CD4-positive, alpha-beta T cell treated with Interleukin-21 for 1 hour (primary cell): ENCODE results near the gene KRTAP10-5.
A peak's percentile ranks its signal among the peaks of the same experiment; 100 is the strongest.
"Not testable (repeated sequence)": the region's sequence is repeated elsewhere in the genome, so short reads cannot be mapped to it uniquely, and the experiment has no call there.

ENCODE experiments used
- DNase-seq: peaks from one replicate; pipeline ENCODE4 v3.0.0-alpha.2; 2020

The KRTAP10-5 gene

GRCh38 chr21:44568667-44569556, 11.5 kb downstream of the KRTAP10-5 start:
- no peak for DNase-seq

GRCh38 chr21:44568261-44568660, 12.1 kb downstream of the KRTAP10-5 start:
- no peak for DNase-seq

GRCh38 chr21:44567481-44568171, 12.8 kb downstream of the KRTAP10-5 start:
- DNase-seq: no peak

- DNase-seq: no peak
These were observed 14.0 kb downstream of the KRTAP10-5 start for GRCh38 chr21:44566403-44566802.

- no peak for DNase-seq
These were observed 15.4 kb downstream of the KRTAP10-5 start for GRCh38 chr21:44564886-44565598.

- no peak for DNase-seq
These were observed 16.3 kb downstream of the KRTAP10-5 start for GRCh38 chr21:44564099-44564498.

- no peak for DNase-seq
These were observed 21.7 kb downstream of the KRTAP10-5 start, which contains the start of gene KRTAP10-3 for GRCh38 chr21:44558695-44559094. KRTAP10-3 (minus strand) TSS chr21:44558795; CDS start chr21:44558715, 80 bp downstream.

- DNase-seq: not testable (repeated sequence)
These were observed 22.1 kb downstream of the KRTAP10-5 start for GRCh38 chr21:44558329-44558675.

GRCh38 chr21:44557491-44558328, 22.7 kb downstream of the KRTAP10-5 start:
- no peak for DNase-seq

GRCh38 chr21:44556879-44557278, 23.5 kb downstream of the KRTAP10-5 start:
- DNase-seq: no peak

- no peak for DNase-seq
These were observed 25.1 kb downstream of the KRTAP10-5 start for GRCh38 chr21:44555200-44555875.

- no peak for DNase-seq
These were observed 27.7 kb downstream of the KRTAP10-5 start for GRCh38 chr21:44552681-44553080.

GRCh38 chr21:44552136-44552535, 28.3 kb downstream of the KRTAP10-5 start:
- DNase-seq: no peak

GRCh38 chr21:44551340-44551961, 29.0 kb downstream of the KRTAP10-5 start, which contains the start of gene KRTAP10-2:
KRTAP10-2 (minus strand) TSS chr21:44551505; CDS start chr21:44551458, 47 bp downstream.
- DNase-seq: no peak

- no peak for DNase-seq
These were observed 29.6 kb downstream of the KRTAP10-5 start for GRCh38 chr21:44550807-44551206.

- not testable (repeated sequence) for DNase-seq
These were observed 30.1 kb downstream of the KRTAP10-5 start for GRCh38 chr21:44550285-44550684.

GRCh38 chr21:44549525-44550211, 30.7 kb downstream of the KRTAP10-5 start:
- DNase-seq: no peak

- DNase-seq: no peak
These were observed 31.5 kb downstream of the KRTAP10-5 start for GRCh38 chr21:44548922-44549321.

- DNase-seq: no peak
These were observed 32.0 kb downstream of the KRTAP10-5 start for GRCh38 chr21:44548381-44548780.

GRCh38 chr21:44547656-44548331, 32.6 kb downstream of the KRTAP10-5 start:
- DNase-seq: peak; percentile 58
